GM12878 (cell line): ENCODE data around the gene HEMK1.

ENCODE experiments used
- CHD4 ChIP-seq: fragments of 200-600 bp; sonication (generic); IDR thresholded peaks from 2 replicates; pipeline ENCODE4 v1.6.1; 2016; ENCODE audit warnings: mild to moderate bottlenecking
- HDAC2 ChIP-seq: fragments of 200-600 bp; sonication (generic); IDR thresholded peaks from 2 replicates; pipeline ENCODE4 v1.6.1; 2017
- PAX5 ChIP-seq: IDR thresholded peaks from 2 replicates; pipeline ENCODE4 v1.6.1; 2011; ENCODE audit warnings: low read depth, low read length, borderline replicate concordance
- PML ChIP-seq: IDR thresholded peaks from 2 replicates; pipeline ENCODE4 v1.6.1; 2012; ENCODE audit warnings: low read length, inconsistent platforms
- POLR2A ChIP-seq: IDR thresholded peaks from 2 replicates; pipeline ENCODE4 v1.6.1; 2011; ENCODE audit warnings: low read depth, mild to moderate bottlenecking, low read length
- SIN3A ChIP-seq: IDR thresholded peaks from 2 replicates; pipeline ENCODE4 v1.6.1; 2012; ENCODE audit warnings: low read depth, low read length, improper control_type of control experiment
- TF ChIP-seq, protein P1 (sequence below), 3 experiments: IDR thresholded peaks in 2 of 3; conservative IDR thresholded peaks in 1 of 3; 2 replicates each; pipeline ENCODE4 v1.5.1; 2011; ENCODE audit warnings: low read depth in 3 of 3, low read length in 3 of 3, mild to moderate bottlenecking in 3 of 3, control low read depth in 2 of 3, moderate library complexity in 2 of 3, inconsistent platforms in 1 of 3, mixed read lengths in 1 of 3; ENCODE audit not compliant: control insufficient read depth in 2 of 3, insufficient read depth in 1 of 3; ENCODE audit errors: extremely low read depth in 1 of 3

GRCh38 chr3:50609071-50609762, 39.9 kb downstream of the HEMK1 start:
- TF ChIP-seq, protein P1, sequence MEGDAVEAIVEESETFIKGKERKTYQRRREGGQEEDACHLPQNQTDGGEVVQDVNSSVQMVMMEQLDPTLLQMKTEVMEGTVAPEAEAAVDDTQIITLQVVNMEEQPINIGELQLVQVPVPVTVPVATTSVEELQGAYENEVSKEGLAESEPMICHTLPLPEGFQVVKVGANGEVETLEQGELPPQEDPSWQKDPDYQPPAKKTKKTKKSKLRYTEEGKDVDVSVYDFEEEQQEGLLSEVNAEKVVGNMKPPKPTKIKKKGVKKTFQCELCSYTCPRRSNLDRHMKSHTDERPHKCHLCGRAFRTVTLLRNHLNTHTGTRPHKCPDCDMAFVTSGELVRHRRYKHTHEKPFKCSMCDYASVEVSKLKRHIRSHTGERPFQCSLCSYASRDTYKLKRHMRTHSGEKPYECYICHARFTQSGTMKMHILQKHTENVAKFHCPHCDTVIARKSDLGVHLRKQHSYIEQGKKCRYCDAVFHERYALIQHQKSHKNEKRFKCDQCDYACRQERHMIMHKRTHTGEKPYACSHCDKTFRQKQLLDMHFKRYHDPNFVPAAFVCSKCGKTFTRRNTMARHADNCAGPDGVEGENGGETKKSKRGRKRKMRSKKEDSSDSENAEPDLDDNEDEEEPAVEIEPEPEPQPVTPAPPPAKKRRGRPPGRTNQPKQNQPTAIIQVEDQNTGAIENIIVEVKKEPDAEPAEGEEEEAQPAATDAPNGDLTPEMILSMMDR (IDR thresholded peaks at IDR 0.05 in 2 of 3, conservative IDR thresholded peaks at IDR 0.05 in 1 of 3; ENCODE audit: control insufficient read depth in 2 of 3, extremely low read depth in 1 of 3, insufficient read depth in 1 of 3, low read depth in 3 of 3, low read length in 3 of 3): no peak
- TF ChIP-seq PML (no peak), POLR2A (no peak), PAX5 (no peak), SIN3A (no peak), HDAC2 (no peak), CHD4 (no peak)
